Measurements from ENCODE around the gene ADAM19.

Gene ADAM19

DNA sequence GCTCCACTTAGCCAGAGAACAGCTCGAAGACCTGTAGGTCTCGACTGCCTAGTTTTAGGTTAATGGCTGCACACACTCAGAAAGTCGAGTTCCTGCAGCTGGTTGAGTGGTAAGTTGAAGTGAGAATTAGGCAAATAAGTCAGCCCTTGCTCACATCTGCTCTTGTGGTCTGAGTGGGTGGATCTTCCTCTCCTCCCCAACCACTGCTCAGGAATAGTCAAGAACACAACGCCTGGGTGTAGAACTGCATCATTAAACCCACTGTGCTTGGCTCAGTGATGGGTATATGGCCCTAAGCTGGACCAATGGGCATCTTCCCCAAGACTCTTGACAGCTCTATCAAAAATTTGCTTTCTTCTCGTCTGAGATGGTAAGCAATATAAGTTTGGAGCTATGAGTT lies 20.9 kb upstream of the ADAM19 start:
- DNase-seq = no peak

DNA sequence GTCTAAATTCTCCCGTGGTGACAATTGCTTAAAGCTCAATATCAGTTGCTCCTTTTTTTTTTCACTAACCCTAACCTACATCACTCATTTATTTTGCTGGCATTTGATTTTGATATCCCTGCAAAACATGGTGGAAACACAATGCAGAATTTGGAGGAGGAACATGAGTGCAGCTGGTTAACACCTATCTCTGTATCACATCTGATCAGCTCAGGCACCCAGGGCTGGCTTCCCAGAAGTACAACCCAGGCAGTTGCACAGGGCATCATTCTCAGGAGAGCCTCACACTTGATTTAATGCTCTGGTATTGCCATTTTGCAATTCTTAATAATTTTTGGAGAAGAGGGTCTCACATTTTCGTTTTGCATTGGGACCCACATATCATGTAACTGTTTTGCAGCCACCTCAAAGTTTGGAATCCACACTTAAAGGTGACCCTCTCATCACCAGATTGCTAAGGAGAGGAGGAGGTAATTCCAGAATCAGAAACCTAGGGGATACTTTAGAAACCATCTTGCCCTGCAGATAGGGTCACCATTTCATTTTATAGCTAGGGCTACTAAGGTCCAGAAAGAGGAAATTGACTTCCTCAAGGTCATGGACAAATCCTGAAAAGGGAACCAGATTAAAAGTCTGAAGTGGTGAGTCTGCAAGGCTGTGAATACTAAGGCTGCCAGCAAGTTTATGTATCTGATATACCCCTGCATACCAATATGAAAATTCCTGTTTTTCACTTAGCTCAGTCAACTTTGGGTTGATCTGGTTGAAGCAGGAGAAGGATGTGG lies 19.3 kb upstream of the ADAM19 start:
- DNase-seq = no peak

DNA sequence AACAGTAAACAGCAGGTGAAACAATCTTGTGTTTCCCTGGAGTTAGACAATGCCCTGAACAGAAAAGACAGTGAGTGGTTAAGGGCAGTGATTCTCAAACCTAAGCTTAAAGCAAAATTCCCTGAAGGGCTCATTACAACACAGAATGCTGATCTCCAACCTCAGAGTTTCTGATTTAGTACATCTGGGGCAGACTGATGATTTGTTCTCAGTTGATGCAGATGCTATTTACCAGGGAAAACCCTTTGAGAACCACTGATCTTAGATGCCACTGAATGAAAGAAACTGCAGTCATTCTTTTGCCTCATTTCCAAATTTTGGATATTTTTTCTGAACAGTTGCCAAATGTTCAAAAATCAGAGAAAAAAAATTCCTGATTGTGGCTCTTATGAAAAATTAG lies 18.7 kb upstream of the ADAM19 start:
- no peak for DNase-seq

DNA sequence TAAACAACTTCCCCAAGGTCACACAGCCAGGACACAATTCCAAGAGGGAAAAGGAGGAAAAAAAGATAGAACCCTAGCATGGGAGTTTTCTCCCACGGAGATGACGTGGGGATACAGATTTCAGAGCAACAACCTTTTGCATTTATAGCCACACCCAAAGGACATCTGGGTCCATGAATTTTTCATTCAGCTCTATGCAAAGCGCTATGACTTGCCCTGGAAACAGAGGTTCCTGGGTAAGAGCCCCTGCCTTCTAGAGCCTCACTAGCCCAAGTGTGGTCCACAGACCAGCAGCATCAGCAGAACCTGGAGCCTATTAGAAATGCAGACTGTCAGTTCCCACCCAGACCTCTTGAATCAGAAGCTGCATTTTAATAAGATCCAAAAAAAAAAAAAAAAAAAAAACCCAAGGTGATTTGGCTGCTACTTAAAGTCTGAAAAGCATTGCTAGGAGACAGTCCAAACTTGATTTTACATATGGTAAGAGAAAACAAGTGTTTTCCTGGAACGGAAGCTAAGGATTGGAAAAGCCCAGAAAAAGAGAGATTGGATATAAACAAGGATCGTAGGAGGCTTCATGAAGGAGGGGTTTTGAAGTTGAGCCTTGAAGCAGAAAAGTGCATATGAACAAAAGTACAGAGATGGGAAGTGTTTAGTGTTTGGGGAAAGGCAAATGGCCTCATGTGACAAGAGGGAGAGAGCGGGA lies 17.6 kb upstream of the ADAM19 start:
- DNase-seq = no peak

DNA sequence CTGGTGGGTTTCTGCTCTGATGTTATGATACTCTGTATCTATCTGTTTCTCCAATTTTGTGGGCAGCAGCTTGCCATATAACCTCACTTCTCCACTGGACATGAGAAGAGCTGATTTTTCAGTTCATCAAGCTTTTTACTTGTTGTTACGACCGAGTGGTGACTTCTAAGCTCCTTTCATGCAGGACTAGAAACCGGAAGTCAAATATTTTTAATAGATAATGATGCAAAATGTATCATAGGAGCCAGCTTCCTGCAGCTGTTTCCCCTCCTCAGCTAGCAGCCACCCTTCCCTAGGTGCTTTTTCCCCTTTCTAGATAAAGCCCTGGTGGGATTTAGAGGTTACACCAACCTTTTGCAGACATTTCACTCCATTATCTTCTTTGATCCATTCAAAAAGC lies 17.0 kb upstream of the ADAM19 start:
- no peak for DNase-seq

DNA sequence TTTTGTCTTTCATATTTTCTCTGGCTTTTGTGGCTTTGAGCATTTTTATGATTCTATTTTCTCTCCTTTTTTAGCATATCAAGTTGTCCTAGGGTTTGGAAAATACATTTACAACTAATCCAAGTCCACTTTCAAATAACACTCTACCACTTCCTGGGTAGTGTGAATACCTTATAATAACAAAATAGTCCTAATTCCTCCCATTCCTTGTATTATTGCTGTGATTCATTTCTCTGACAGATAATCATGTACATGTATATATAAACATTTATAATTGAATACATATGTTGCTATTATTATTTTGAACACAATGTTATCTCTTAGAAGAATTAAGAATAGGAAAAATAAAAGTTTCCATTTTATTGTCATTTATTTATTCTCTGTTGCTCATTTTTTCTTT lies 14.9 kb upstream of the ADAM19 start:
- no peak for DNase-seq

DNA sequence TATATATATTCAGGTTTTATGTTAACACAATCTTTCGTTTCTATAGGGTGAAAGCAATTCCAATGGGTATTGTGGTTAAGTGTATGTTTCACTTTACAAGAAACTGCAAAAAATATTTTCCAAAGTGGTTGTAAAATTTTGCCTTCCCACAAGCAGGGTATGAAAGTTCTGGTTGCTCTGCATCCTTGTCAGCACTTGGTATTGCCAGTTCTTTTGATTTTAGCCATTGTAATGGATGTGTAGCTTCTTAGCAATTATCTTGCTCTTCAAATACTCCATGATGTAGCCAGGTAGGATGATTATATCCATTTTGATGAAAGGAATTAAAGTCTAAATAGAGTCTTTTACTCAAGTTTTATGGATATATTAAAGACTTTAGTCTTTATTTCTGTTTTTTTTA lies 9.1 kb upstream of the ADAM19 start:
- no peak for DNase-seq

DNA sequence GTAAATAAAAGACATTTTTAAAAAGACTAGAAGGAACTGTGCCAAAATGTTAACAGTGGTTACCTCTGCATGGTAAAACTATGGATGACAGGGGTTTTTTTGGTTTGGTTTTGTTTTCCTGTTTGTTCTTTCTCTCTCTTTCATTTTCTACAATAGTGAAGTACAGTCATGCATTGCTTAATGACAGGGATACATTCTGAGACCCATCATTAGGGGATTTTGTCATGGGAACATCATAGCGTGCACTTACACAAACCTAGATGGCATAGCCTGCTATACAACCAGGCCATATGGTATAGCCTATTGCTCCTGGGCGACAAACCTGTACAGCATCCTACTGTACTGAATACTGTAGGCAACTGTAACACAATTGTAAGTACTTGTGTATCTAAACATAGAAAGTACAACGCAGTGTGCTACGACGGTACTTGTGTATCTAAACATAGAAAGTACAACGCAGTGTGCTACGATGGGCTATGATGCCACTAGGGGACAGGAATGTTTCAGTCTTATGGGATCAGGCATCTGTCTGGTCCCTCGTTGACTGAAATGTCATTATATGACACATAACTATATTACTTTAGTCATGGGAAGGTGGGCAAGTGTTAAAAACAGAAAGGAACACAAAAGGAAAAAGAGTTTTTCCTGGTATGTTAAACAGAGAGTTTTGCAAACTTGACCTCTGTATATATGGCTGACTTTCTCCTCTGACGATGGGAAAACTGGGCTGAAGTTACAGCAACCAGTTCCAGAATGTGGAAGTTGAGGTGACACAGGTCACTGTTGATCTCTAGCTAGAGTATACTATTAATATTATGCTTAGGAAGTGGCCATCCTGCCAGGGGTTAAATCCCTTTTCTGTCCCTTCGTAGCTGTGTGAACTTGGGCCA lies 7.4 kb upstream of the ADAM19 start:
- DNase-seq = no peak

DNA sequence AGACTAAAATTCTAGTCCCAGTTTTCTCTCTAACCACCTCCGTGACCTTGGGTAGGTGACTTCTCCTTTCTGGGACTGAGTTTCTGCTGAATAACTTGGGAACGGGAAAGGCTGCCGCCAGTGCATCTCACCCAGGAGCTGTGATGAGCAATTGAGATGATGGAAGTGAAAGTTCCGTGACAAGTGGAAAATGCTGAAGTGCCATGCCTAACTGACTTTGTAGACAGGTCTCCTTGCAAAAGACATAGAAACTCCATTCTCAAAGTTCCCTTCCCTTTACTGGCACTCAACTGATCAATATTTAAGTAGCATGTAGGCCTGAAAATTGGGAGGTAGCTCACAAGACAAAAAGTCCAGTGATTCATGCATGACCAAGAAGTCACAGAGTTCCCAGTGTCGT lies 6.3 kb upstream of the ADAM19 start:
- no peak for DNase-seq

DNA sequence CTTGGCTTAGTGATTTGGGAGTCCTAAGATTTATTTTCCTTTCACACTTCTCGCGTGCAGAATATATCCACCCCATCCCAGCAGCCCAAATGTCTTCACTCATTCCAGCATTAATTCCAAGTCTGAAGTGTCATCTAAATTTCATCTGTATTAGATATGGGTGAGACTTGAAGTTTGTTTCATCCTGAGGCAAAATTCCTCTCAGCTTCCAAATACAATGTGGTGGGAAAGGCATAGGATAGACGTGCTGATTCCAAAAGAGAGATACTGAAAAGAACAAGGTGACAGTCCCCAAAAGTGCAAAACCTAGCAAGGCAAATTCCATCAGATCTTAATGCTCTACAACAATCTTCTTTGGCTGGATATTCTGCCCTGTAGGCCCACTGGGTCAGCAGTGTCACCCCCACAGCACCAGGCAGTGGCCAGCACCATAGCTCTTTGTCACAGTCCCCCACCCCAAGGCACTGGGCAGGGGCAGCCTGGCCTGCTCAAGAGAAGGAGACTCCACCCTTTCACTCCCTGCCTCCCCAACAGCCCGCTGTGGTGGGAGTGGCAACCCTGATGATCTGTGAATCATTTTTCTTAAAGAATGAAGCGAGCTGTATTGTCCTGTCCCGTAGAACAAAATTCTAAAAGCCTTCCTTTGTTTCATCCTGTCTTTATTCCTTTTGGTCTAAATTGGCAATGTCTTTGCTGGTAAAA lies 2.7 kb upstream of the ADAM19 start:
- no peak for DNase-seq

DNA sequence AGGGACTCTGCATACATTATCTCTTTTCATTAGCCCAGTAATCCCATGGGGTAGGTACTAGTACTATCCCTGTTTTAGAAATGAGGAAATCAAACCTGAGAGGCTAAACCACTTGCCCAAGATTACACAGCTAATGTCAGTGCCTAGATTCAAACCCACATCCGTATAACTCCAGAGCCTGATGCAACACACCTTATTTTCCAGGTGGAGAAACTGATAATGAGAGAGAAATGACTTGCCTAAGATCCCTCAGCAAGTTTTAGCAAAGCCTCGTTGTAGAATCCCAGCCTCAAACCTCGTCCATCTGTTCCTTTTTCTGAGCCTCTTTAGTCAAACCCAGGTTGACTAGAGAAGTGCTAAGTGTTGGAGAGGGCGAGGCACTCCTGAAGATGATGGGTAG lies 1.1 kb upstream of the ADAM19 start:
- no peak for DNase-seq

DNA sequence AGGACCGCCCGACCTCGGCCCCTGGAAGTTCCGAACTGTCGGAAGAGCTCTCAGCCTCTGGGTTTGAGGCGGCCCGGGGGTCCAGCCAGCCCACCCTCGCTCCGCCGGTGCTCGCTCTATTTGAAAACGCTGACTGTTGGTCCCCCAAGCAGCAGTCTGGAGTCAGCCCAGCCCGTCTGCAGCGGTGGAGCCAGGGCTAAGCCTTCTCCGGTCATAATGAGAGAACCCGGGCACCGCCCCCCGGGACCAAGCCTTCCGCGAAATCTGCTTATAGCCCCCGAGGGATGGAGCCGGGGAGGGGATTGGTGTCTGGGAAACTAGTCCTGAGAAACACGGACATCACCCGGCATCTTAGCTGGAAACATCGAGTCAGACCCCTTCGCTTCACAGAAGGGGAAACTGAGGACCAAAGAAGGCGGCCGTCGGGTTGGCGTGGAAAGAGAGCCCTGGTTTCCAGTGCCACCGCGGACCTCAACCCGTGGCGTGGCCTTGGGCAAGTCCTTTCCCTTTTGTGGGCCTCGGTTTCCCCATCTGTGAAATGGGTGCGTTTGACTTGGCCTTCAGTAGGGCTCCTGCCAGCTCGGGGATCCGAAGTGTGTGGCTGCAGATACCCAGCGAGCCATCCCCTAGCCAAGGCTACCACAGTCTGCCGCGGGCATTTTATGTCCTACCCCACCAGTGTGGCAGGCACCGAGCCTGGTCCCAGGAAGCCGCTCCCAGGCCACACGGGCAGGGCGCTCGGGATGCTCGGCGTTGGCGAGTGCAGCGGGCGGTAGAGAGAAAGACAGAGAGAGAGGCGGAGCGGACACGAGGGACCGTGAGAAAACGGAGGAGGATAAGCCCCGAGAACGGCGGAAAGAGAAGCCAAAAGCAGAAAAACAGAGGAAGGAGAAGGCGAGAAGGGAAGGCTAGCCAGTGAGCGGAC lies 857 bp downstream of the ADAM19 start:
- no peak for DNase-seq

DNA sequence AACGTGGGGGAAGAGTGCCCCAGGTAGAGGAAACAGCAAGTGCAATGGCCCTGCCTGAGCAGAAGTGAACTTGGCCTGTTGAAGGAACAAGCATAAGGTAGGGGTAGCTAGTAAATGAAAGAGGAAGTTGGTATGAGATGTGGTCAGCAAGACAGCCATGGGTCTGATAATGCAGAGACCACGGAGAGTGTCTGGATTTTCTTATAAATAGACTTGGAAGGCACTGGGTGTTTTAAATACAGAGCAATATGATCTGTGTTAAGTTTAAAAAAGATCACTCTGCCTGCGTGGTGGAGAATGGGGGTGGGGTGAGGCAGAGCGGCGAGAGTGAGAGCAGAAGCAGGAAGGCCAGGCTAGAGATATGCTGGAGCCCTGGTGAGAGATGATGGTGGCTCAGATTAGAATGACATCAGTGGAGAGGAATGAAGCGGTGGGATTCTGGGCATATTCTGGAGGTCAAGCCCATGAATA lies 4.2 kb downstream of the ADAM19 start:
- no peak for DNase-seq

DNA sequence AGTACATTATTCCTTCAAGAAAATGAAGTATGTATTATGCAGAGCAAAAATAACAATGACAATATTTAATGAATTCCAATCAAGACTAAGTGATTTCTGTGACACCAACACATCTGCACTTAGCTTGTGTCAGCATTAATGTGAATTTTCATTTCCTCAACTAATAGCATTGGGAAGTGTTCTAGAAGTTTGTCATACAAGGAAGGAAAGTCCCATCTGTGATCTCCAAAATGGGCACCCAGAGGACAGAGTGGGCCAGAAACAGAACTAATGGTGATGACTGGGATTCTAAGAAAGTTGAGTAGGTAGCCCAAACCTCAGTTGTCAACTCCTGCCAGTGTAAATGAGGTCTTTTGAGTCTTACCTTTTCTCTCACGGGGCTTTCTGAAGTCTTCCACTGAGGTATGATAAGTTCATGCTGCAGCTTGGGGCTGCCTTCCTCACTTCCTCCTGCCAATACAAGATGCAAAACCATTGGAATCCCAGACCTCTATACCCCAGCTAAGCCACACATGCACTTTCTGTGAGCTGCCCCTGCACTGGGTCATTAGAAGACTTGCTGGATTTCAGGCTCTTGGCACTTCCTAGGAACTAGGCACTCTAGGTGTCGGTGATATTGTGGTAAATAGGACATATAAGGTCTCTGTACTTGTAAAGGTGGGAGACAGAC lies 4.9 kb downstream of the ADAM19 start:
- no peak for DNase-seq

DNA sequence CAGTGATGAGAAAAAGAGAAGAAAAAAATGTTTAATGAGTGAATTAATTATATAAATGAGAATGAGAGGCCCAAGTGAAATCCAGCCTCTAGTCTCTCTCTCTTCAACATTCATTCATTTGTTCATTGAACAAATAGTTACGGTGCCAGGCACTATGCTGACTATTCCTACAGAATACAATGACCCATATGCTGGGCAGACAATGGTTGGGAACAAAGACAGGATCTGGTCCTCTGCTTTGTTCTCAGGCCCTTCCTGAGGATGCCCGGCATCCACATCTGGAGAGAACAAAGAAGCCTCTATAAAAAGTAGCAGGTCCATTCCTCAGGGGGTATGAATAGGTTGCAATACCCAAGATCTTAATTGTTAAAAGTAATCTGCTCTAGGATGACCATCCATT lies 6.9 kb downstream of the ADAM19 start:
- DNase-seq = no peak

DNA sequence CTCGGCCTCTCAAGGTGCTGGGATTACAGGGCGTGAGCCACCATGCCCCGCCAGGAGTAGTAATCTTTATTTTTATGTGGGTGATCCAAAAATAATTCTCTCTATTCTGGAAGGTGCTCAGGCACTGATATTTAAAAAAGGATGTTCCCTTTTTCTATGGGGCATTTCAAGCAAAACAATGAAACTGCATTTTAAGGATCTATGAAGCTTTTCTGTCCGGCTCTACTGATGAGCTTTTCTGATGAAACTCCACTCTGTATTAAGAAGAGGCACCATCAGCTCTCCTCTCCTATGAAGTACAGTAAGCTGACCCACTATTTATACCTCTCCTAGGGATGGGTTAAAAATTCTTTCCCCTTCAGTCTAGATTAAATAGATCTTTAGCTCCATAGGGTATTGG lies 7.4 kb downstream of the ADAM19 start:
- no peak for DNase-seq

DNA sequence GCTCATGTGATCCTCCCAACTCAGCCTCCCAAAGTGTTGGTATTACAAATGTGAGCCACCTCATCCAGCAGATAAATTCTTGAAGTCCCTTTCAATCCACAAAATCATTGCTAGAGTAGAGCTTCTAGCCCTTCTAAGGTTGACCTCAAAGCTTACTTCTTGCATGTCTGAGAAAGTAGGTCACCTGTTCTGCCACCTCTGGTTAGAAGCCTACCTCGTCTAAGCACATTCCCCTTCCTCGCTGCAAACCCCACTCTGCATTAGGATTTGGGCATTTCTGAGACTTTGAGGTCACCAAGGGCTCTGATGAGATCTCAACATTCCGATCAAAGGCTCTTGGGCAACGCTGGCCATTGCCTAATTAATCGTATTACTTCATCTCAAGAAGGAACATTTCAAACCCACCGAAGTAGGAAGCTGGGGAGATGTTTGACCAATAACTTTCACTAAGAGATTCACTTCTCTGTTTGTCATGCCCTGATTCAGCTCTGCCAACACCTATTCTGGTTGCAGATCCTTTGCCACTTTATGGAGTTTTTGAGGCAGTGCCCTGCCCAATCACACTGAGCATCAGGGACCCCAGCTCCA lies 8.6 kb downstream of the ADAM19 start:
- no peak for DNase-seq

DNA sequence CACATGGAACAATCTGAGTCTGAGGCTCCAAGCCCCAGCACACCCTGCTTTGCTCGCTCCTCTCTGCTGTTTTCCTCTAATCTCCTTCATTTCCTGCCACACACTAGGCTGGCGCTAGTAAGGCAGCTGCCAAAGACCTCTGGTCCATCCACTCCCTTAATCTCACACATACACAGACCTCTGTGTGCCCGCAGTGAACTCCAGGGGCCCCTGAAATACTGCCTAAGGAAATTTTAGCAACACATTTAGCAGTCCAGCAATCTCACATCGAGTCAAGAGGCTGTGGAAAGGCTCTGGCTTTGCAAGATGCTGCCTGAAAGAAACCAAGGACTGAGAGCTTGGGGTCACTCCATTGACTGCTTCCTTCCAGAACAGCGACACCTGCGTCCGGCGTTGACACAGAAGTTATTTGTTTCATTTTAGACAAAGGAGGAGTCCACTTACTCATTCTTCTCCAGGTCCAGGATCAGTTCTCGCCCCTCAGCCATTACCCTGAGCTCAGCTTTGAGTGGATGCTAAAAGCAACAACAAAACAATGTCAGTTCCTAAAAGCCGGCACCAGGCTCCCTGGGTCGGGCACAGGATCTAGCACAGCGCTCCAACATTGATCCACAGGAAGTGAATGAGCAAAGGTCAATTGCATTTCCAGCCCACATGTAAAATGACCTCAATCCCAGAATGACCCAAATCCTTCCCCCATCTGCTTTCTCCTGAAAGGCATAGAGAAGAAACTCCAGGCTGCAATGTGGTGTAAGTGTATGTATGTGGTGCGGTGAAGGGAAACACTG lies 11.5 kb downstream of the ADAM19 start:
- DNase-seq = no peak

DNA sequence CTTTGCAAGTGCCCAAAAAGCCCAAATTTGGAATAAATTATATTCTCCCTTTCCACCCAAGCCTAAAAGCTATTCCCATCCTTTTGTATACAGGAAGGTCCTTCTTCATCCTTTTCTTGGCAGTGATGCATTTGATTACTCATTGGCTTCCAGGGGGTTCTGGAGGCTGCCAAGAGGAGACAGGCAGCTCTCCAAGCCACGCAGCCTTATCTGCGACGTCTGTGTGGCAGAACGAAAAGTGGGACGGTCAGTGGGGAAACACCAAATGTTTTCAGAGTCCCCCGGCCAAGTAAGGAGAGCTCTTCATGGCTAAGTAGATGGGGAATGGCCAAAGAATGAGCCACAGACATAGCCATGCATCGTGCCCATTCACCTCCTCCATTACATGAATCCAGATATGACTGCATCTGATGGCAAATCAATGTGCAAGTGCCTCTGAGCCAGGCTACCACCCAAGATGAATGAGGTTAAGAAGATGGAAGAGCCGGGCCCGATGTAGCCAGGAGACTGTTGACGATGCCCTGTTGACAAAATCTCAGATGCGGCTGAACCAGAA lies 12.1 kb downstream of the ADAM19 start:
- peak; percentile 53 to 63 for DNase-seq

Data from cerebellar nuclear complex (tissue), 1 donor.